ENCODE data around the gene ALOX12. TPM values are rescaled to one million over a fixed set of nuclear protein-coding genes. Genes with fewer than 3 reads are reported as not detected.

The ALOX12 gene
- total RNA-seq, 4 donors from 2014 or later, result not detected

- Histone ChIP-seq H3K27me3 (peaks cover 0 to 8% of the 10 kb centered on the region in 2 donors), H3K36me3 (peaks cover 0 to 16% (median 0%) of the 10 kb centered on the region in 3 donors), H3K27ac (peak overlapping the region; percentile 60 to 98 (median 85)), H3K4me3 (peak overlapping the region in 3 of 4 donors; percentile 24 to 59 (median 28)), H3K9me3 (no peaks in the 10 kb centered on the region), H3K4me1 (peaks cover 0 to 83% (median 39%) of the 10 kb centered on the region in 4 donors)
- DNase-seq (ENCODE audit: low spot score in 2 of 2), result no peak
- 63 to 64% methylated on average over 12 of the region's 12 CpGs for WGBS, 2 donors
- no peak for TF ChIP-seq EP300 (IDR thresholded peaks at IDR 0.05)
- TF ChIP-seq CTCF (IDR thresholded peaks at IDR 0.05), result no peak
- TF ChIP-seq POLR2A (IDR thresholded peaks at IDR 0.05), result no peak
Measured at GRCh38 chr17:7017827-7018200, 22.0 kb downstream of the ALOX12 start.

- H3K36me3 ChIP-seq, result peaks cover 0 to 16% (median 0%) of the 10 kb centered on the region in 3 donors
- peak overlapping the region; percentile 24 to 59 (median 36) for H3K4me3 ChIP-seq
- TF ChIP-seq CTCF (IDR thresholded peaks at IDR 0.05), result no peak
- TF ChIP-seq EP300 (IDR thresholded peaks at IDR 0.05), result peak in 1 of 2 donors; percentile 37
- peak in 1 of 2 donors; percentile 9 for TF ChIP-seq POLR2A (IDR thresholded peaks at IDR 0.05)
- H3K27me3 ChIP-seq, result peaks cover 0 to 14% of the 10 kb centered on the region in 2 donors
- WGBS, 2 donors, result 66 to 74% methylated on average over 10 of the region's 10 CpGs
- H3K4me1 ChIP-seq, result peaks cover 0 to 83% (median 36%) of the 10 kb centered on the region in 4 donors
- peak overlapping the region; percentile 60 to 98 (median 85) for H3K27ac ChIP-seq
- H3K9me3 ChIP-seq, result no peaks in the 10 kb centered on the region
- peak; percentile 52 to 62 for DNase-seq (ENCODE audit: low spot score in 2 of 2)
Measured at GRCh38 chr17:7018331-7018964, 22.6 kb downstream of the ALOX12 start.

GRCh38 chr17:7019367-7019766, 23.5 kb downstream of the ALOX12 start:
- TF ChIP-seq CTCF (IDR thresholded peaks at IDR 0.05) (no peak), EP300 (IDR thresholded peaks at IDR 0.05) (no peak), POLR2A (IDR thresholded peaks at IDR 0.05) (no peak)
- Histone ChIP-seq H3K4me3 (peak overlapping the region; percentile 24 to 59 (median 36)), H3K36me3 (peaks cover 0 to 16% (median 0%) of the 10 kb centered on the region in 3 donors), H3K9me3 (no peaks in the 10 kb centered on the region), H3K27ac (peak overlapping the region; percentile 50 to 98 (median 85)), H3K4me1 (peaks cover 0 to 83% (median 30%) of the 10 kb centered on the region in 4 donors), H3K27me3 (peaks cover 0 to 17% of the 10 kb centered on the region in 2 donors)
- DNase-seq (ENCODE audit: low spot score in 2 of 2), result no peak
- 36 to 50% methylated on average over 10 of the region's 10 CpGs for WGBS, 2 donors

- peaks cover 0 to 83% (median 30%) of the 10 kb centered on the region in 4 donors for H3K4me1 ChIP-seq
- WGBS, 2 donors, result 17 to 18% methylated on average over 14 to 15 of the region's 16 CpGs
- H3K36me3 ChIP-seq, result peaks cover 0 to 16% (median 0%) of the 10 kb centered on the region in 3 donors
- peaks cover 0 to 17% of the 10 kb centered on the region in 2 donors for H3K27me3 ChIP-seq
- TF ChIP-seq CTCF (IDR thresholded peaks at IDR 0.05) (no peak), EP300 (IDR thresholded peaks at IDR 0.05) (no peak), POLR2A (IDR thresholded peaks at IDR 0.05) (no peak)
- DNase-seq (ENCODE audit: low spot score in 2 of 2), result no peak
- peak overlapping the region; percentile 24 to 59 (median 36) for H3K4me3 ChIP-seq
- no peaks in the 10 kb centered on the region for H3K9me3 ChIP-seq
- peak overlapping the region; percentile 50 to 98 (median 85) for H3K27ac ChIP-seq
Measured at GRCh38 chr17:7019839-7020519, 24.1 kb downstream of the ALOX12 start.

Measured in tibial nerve (tissue), 4 donors.